PC-9 (cell line): Measurements from ENCODE around the gene ANO9. TPM values are rescaled to one million over a fixed set of nuclear protein-coding genes. Genes with fewer than 3 reads are reported as not detected.

Source experiments
- BruUV-seq: library from RNA; stranded (reverse); fragments of 400-500 nt; replicated peaks from 2 replicates; lab custom pipeline; 2021; lab: Mats Ljungman, UMichigan
- CTCF ChIA-PET: fragments of 300-600 bp; sonication (Branson Sonifier 250); formaldehyde crosslinking; loops from one replicate; lab custom pipeline; 2022; ENCODE audit warnings: antibody characterized with exemption; lab: Charles Lee
- POLR2A ChIA-PET: fragments of 300-600 bp; sonication (Branson Sonifier 250); formaldehyde crosslinking; loops from one replicate; lab custom pipeline; 2022; ENCODE audit warnings: antibody characterized with exemption; ENCODE audit not compliant: unreplicated experiment; lab: Charles Lee
- DNase-seq, 2 experiments: peaks; one replicate each; pipeline versions ENCODE4 v3.0.0 to v3.0.0-alpha.2; 2015 to 2022; ENCODE audit warnings: mixed read lengths in 1 of 2
- H2AFZ ChIP-seq: fragments of 200-600 bp; sonication (generic); 2 replicates; pipeline ENCODE4 v1.8.1; 2017; ENCODE audit warnings: antibody characterized with exemption
- H3F3A ChIP-seq: fragments of 200-600 bp; sonication (generic); 2 replicates; pipeline ENCODE4 v1.8.1; 2017; ENCODE audit warnings: antibody characterized with exemption, mild to moderate bottlenecking, low read depth; ENCODE audit not compliant: insufficient read depth
- H3K27ac ChIP-seq: fragments of 200-600 bp; sonication (generic); 2 replicates; pipeline ENCODE4 v1.6.1; 2016; ENCODE audit warnings: mixed run types
- H3K27me3 ChIP-seq: fragments of 200-600 bp; sonication (generic); 2 replicates; pipeline ENCODE4 v1.6.1; 2016; ENCODE audit warnings: low read depth, mixed run types; ENCODE audit not compliant: insufficient read depth
- H3K36me3 ChIP-seq: fragments of 200-600 bp; sonication (generic); 2 replicates; pipeline ENCODE4 v1.6.1; 2016; ENCODE audit warnings: low read depth, mixed run types
- H3K4me1 ChIP-seq: fragments of 200-600 bp; sonication (generic); replicated peaks from 2 replicates; pipeline ENCODE4 v1.6.1; 2016; ENCODE audit warnings: mixed run types; ENCODE audit not compliant: insufficient read depth
- H3K4me2 ChIP-seq: fragments of 200-600 bp; sonication (generic); 2 replicates; pipeline ENCODE4 v1.6.1; 2017; ENCODE audit warnings: mixed run types
- H3K4me3 ChIP-seq: fragments of 200-600 bp; sonication (generic); 2 replicates; pipeline ENCODE4 v1.6.1; 2016; ENCODE audit warnings: mixed run types
- H3K79me2 ChIP-seq: fragments of 200-600 bp; sonication (generic); 2 replicates; pipeline ENCODE4 v1.6.1; 2017; ENCODE audit warnings: low read depth, mixed run types
- H3K9me2 ChIP-seq: fragments of 200-600 bp; sonication (generic); 2 replicates; pipeline ENCODE4 v1.8.1; 2017; ENCODE audit warnings: mild to moderate bottlenecking; ENCODE audit not compliant: insufficient read depth
- H3K9me3 ChIP-seq: fragments of 200-600 bp; sonication (generic); 2 replicates; pipeline ENCODE4 v1.8.1; 2016; ENCODE audit warnings: low read depth; ENCODE audit not compliant: insufficient read depth
- H4K20me1 ChIP-seq: fragments of 200-600 bp; sonication (generic); 2 replicates; pipeline ENCODE4 v1.8.1; 2017; ENCODE audit not compliant: insufficient read depth
- CTCF ChIP-seq: fragments of 200-600 bp; sonication (generic); conservative IDR thresholded peaks from 2 replicates; pipeline ENCODE4 v1.6.1; 2017; ENCODE audit warnings: mixed run types, antibody characterized with exemption, mild to moderate bottlenecking, moderate library complexity
- EZH2 ChIP-seq: fragments of 200-600 bp; sonication (generic); IDR thresholded peaks from 2 replicates; pipeline ENCODE4 v1.8.0; 2017; ENCODE audit warnings: antibody characterized with exemption, low read depth
- intact Hi-C: fragments of 100-400 bp; cut with micrococcal nuclease; formaldehyde crosslinking; loops from one replicate; pipeline ENCODE4 v1.10.0; 2022; ENCODE audit not compliant: unreplicated experiment
- total RNA-seq: library from RNA; stranded (reverse); gene quantifications from 2 replicates; pipeline ENCODE4 v1.2.3, GENCODE V29; 2021

ANO9 gene
- total RNA-seq, 1 experiment from 2014 or later, result 18.1 TPM

GRCh38 chr11:405954-406795, 35.6 kb downstream of the ANO9 start:
- Histone ChIP-seq H3K4me1 (no peaks in the 10 kb centered on the region), H3F3A (0 out of 2 replicates have a peak, but pooled peaks cover 3% of the 10 kb centered on the region), H3K27me3 (no peaks in the 10 kb centered on the region), H3K36me3 (no peaks in the 10 kb centered on the region), H3K9me2 (no peaks in the 10 kb centered on the region), H3K4me3 (no peak overlapping the region; the same call in 1 of the 2 replicates), H3K4me2 (peak overlapping the region; percentile 53; the same call in 1 of the 2 replicates), H3K9me3 (no peaks in the 10 kb centered on the region), H4K20me1 (no peaks in the 10 kb centered on the region), H3K79me2 (no peaks in the 10 kb centered on the region), H2AFZ (no peak overlapping the region), H3K27ac (no peak overlapping the region)
- no peak for DNase-seq
- ChIA-PET POLR2A (interaction anchor here (0.6 kb wide), 1 partner anchor 158 kb away, joined by 4 read pairs; no protein-coding TSS in a partner anchor), CTCF (interaction anchor here (1.0 kb wide), 1 partner anchor 42 kb away, joined by 8 read pairs; no protein-coding TSS in a partner anchor)
- BruUV-seq, result TSS peak; percentile 44
- TF ChIP-seq CTCF, result no peak
- no peak for TF ChIP-seq EZH2
- intact Hi-C loops, result no loop called here

- Histone ChIP-seq H3K9me3 (no peaks in the 10 kb centered on the region), H3K36me3 (no peaks in the 10 kb centered on the region), H4K20me1 (no peaks in the 10 kb centered on the region), H3K27ac (no peak overlapping the region), H3K9me2 (no peaks in the 10 kb centered on the region), H3K79me2 (no peaks in the 10 kb centered on the region), H3K4me3 (no peak overlapping the region), H3K4me2 (no peak overlapping the region), H3F3A (0 out of 2 replicates have a peak, but pooled peaks cover 3% of the 10 kb centered on the region), H3K27me3 (no peaks in the 10 kb centered on the region), H3K4me1 (no peaks in the 10 kb centered on the region), H2AFZ (no peak overlapping the region)
- ChIA-PET CTCF (no interaction called here), POLR2A (no interaction called here)
- intact Hi-C loops, result no loop called here
- TF ChIP-seq CTCF (no peak), EZH2 (no peak)
- BruUV-seq, result no TSS peak
- no peak for DNase-seq
These were observed 36.4 kb downstream of the ANO9 start for GRCh38 chr11:405323-405953.

GRCh38 chr11:404551-405264, 37.1 kb downstream of the ANO9 start:
- Histone ChIP-seq H3K4me2 (no peak overlapping the region), H3K4me3 (no peak overlapping the region), H2AFZ (no peak overlapping the region), H4K20me1 (no peaks in the 10 kb centered on the region), H3F3A (no peaks in the 10 kb centered on the region), H3K36me3 (no peaks in the 10 kb centered on the region), H3K27me3 (no peaks in the 10 kb centered on the region), H3K79me2 (no peaks in the 10 kb centered on the region), H3K9me3 (no peaks in the 10 kb centered on the region), H3K9me2 (no peaks in the 10 kb centered on the region), H3K27ac (no peak overlapping the region), H3K4me1 (no peaks in the 10 kb centered on the region)
- no peak for TF ChIP-seq CTCF
- TF ChIP-seq EZH2, result no peak
- POLR2A ChIA-PET, result no interaction called here
- intact Hi-C loops, result no loop called here
- CTCF ChIA-PET, result no interaction called here
- BruUV-seq, result TSS peak; percentile 89
- DNase-seq, result no peak
